OCI-LY3 (cell line): ENCODE measurements around the gene RRP12.

ENCODE experiments used
- EZH2phosphoT487 ChIP-seq: fragments of 200-600 bp; shearing (Covaris generic); IDR thresholded peaks from 2 replicates; pipeline ENCODE4 v1.6.1; 2018; ENCODE audit warnings: antibody characterized with exemption, mixed run types, low read depth
- TF ChIP-seq, protein P1 (sequence below): fragments of 200-600, 300-600 bp; sonication (generic); IDR thresholded peaks from 2 replicates; pipeline ENCODE4 v1.5.1; 2014; ENCODE audit warnings: antibody characterized with exemption, low read length, low read depth

DNA sequence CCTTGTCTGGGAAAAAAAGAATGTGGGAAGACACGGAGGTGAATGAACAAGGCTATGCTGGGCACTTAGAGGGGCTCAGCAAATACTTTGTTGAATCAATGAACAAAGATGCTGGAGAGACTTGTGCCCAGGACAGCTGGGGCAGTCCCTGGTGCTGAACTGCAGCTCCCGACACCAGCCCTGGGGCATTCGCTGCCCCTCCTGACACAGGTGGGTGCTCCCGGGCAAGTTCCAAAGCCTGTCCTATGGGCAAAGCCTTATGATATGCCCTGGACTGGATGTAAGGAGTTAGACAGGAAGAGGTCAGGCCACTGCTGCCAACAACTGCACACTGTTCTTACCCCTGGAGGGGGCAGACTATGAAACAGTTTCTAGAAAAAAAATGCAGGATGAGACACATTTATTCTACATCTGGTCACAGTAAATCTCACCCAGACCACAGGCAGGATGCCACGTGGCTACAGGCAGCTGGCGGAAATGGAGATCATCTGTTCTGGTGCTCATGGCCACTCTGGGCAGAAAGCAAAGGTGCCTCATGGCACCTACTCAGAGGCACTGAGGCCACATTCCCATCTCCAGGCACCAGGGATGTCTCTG, 44.7 kb downstream of the RRP12 start:
- TF ChIP-seq, protein P1, sequence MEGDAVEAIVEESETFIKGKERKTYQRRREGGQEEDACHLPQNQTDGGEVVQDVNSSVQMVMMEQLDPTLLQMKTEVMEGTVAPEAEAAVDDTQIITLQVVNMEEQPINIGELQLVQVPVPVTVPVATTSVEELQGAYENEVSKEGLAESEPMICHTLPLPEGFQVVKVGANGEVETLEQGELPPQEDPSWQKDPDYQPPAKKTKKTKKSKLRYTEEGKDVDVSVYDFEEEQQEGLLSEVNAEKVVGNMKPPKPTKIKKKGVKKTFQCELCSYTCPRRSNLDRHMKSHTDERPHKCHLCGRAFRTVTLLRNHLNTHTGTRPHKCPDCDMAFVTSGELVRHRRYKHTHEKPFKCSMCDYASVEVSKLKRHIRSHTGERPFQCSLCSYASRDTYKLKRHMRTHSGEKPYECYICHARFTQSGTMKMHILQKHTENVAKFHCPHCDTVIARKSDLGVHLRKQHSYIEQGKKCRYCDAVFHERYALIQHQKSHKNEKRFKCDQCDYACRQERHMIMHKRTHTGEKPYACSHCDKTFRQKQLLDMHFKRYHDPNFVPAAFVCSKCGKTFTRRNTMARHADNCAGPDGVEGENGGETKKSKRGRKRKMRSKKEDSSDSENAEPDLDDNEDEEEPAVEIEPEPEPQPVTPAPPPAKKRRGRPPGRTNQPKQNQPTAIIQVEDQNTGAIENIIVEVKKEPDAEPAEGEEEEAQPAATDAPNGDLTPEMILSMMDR: no peak
- no peak for TF ChIP-seq EZH2phosphoT487
